A549 (cell line): Measurements from ENCODE around the gene CDC42BPB. TPM values are rescaled to one million over a fixed set of nuclear protein-coding genes. Genes with fewer than 3 reads are reported as not detected.

Experiments used
- ATAC-seq, 2 experiments: fragments of 200-7000 bp in 1 of 2; fragments of >200 bp in 1 of 2; cut with Nextera tagmentation in 1 of 2; cut with Tn5 transposase in 1 of 2; 3 replicates each; pipeline versions ENCODE4 v1.8.0 to v1.9.1; 2018 to 2020; ENCODE audit warnings: mild to moderate bottlenecking in 1 of 2, moderate library complexity in 1 of 2
- CTCF ChIA-PET: fragments of 300-600 bp; sonication (Branson Sonifier 250); formaldehyde crosslinking; extraction: SDS; loops from one replicate; lab custom pipeline; 2021; ENCODE audit warnings: antibody characterized with exemption, inconsistent platforms; lab: Yijun Ruan, JAX
- POLR2A ChIA-PET: fragments of 350-600 bp; formaldehyde crosslinking; extraction: SDS; loops from one replicate; lab custom pipeline; 2021; ENCODE audit warnings: antibody characterized with exemption, inconsistent platforms; lab: Yijun Ruan, JAX
- DNase-seq, 2 experiments: peaks; one replicate each; pipeline versions ENCODE4 v3.0.0 to v3.0.0-alpha.2; 2011 to 2016; ENCODE audit warnings: low read depth in 1 of 2, low spot score in 1 of 2
- FAIRE-seq: peaks from 2 replicates; lab custom pipeline; 2011; peaks lifted over from hg19 to GRCh38; lab: Jason Lieb, UNC
- H3K27ac ChIP-seq, 2 experiments: fragments of >200 bp; sonication (Bioruptor Twin); formaldehyde crosslinking; 3 replicates each; pipeline ENCODE4 v1.5.1; 2016 to 2017
- H3K4me1 ChIP-seq: fragments of >200 bp; sonication (Bioruptor Twin); formaldehyde crosslinking; 3 replicates; pipeline ENCODE4 v1.6.1; 2016
- H3K4me2 ChIP-seq: fragments of >200 bp; sonication (Bioruptor Twin); formaldehyde crosslinking; 3 replicates; pipeline ENCODE4 v1.6.1; 2016
- H3K4me3 ChIP-seq: fragments of >200 bp; sonication (Bioruptor Twin); formaldehyde crosslinking; 3 replicates; pipeline ENCODE4 v1.5.1; 2016
- H3K9me3 ChIP-seq: fragments of >200 bp; sonication (Bioruptor Twin); formaldehyde crosslinking; 3 replicates; pipeline ENCODE4 v1.6.1; 2016
- CBX8 ChIP-seq: fragments of 200-600 bp; sonication (generic); IDR thresholded peaks from 2 replicates; pipeline ENCODE4 v1.6.1; 2016
- CEBPB ChIP-seq, 2 experiments: fragments of >200 bp in 1 of 2; sonication (Bioruptor Twin) in 1 of 2; formaldehyde crosslinking in 1 of 2; IDR thresholded peaks; 2 replicates each; pipeline ENCODE4 v1.6.1; 2012 to 2016
- CHD4 ChIP-seq: fragments of 200-600 bp; sonication (generic); IDR thresholded peaks from 2 replicates; pipeline ENCODE4 v1.6.1; 2016; ENCODE audit warnings: antibody characterized with exemption, mild to moderate bottlenecking, borderline replicate concordance
- FOSB ChIP-seq: fragments of 250-450 bp; sonication (Bioruptor Pico); IDR thresholded peaks from 2 replicates; pipeline ENCODE4 v1.5.0; 2020; ENCODE audit warnings: mild to moderate bottlenecking, moderate library complexity
- FOXS1 ChIP-seq: fragments of 250-450 bp; sonication (Bioruptor Pico); IDR thresholded peaks from 2 replicates; pipeline ENCODE4 v1.5.0; 2020; ENCODE audit warnings: mild to moderate bottlenecking, moderate library complexity
- HDAC2 ChIP-seq: fragments of 200-600 bp; sonication (generic); IDR thresholded peaks from 2 replicates; pipeline ENCODE4 v1.6.1; 2016
- HOXB13 ChIP-seq: fragments of 250-450 bp; sonication (Bioruptor Pico); IDR thresholded peaks from 2 replicates; pipeline ENCODE4 v1.5.0; 2020; ENCODE audit warnings: low read depth, mild to moderate bottlenecking, moderate library complexity
- NPAS2 ChIP-seq: fragments of 250-450 bp; sonication (Bioruptor Pico); IDR thresholded peaks from 2 replicates; pipeline ENCODE4 v1.8.0; 2022; ENCODE audit warnings: mild to moderate bottlenecking, moderate library complexity, borderline replicate concordance
- PHF8 ChIP-seq: fragments of 200-600 bp; sonication (generic); IDR thresholded peaks from 2 replicates; pipeline ENCODE4 v1.6.1; 2016; ENCODE audit warnings: low read depth, mild to moderate bottlenecking, antibody characterized with exemption, moderate library complexity, borderline replicate concordance
- POLR2AphosphoS2 ChIP-seq: conservative IDR thresholded peaks from 2 replicates; pipeline ENCODE4 v1.6.1; 2012; ENCODE audit warnings: low read length, improper control_type of control experiment, inconsistent platforms
- RAD21 ChIP-seq, 2 experiments: fragments of >200 bp in 1 of 2; sonication (Bioruptor Twin) in 1 of 2; formaldehyde crosslinking in 1 of 2; IDR thresholded peaks in 1 of 2; conservative IDR thresholded peaks in 1 of 2; 2 replicates in 1 of 2; 3 replicates in 1 of 2; pipeline ENCODE4 v1.6.1; 2012 to 2018; ENCODE audit warnings: inconsistent platforms in 1 of 2
- REST ChIP-seq: fragments of 200-600 bp; sonication (generic); IDR thresholded peaks from 2 replicates; pipeline ENCODE4 v1.6.1; 2016; ENCODE audit warnings: antibody characterized with exemption, mild to moderate bottlenecking, moderate library complexity
- RFX5 ChIP-seq: fragments of 450-650 bp; IDR thresholded peaks from 2 replicates; pipeline ENCODE4 v1.7.1; 2014; ENCODE audit warnings: antibody characterized with exemption, mild to moderate bottlenecking, moderate library complexity
- RNF2 ChIP-seq: fragments of 200-600 bp; sonication (generic); IDR thresholded peaks from 2 replicates; pipeline ENCODE4 v1.6.1; 2016; ENCODE audit warnings: low read depth, mild to moderate bottlenecking, antibody characterized with exemption, moderate library complexity, borderline replicate concordance
- SMC3 ChIP-seq: fragments of >200 bp; sonication (Bioruptor Twin); formaldehyde crosslinking; IDR thresholded peaks from 3 replicates; pipeline ENCODE4 v1.6.1; 2018; ENCODE audit warnings: inconsistent platforms
- SREBF2 ChIP-seq: fragments of 450-650 bp; IDR thresholded peaks from 2 replicates; pipeline ENCODE4 v1.6.1; 2014; ENCODE audit warnings: mild to moderate bottlenecking, moderate library complexity
- ZFP36 ChIP-seq: fragments of 450-650 bp; IDR thresholded peaks from 2 replicates; pipeline ENCODE4 v1.6.1; 2014; ENCODE audit warnings: borderline replicate concordance; ENCODE audit not compliant: partially characterized antibody
- ZNF302 ChIP-seq: fragments of 250-450 bp; sonication (Bioruptor Pico); IDR thresholded peaks from 2 replicates; pipeline ENCODE4 v1.9.0; 2021; ENCODE audit warnings: inconsistent platforms, mild to moderate bottlenecking, moderate library complexity
- WGBS: methylation state at CpG from one replicate; pipeline ENCODE4 v1.1.6; 2017; ENCODE audit errors: missing lambda C conversion rate; 5-methylcytosine and 5-hydroxymethylcytosine counted together
- polyA plus RNA-seq, 4 experiments: library from polyadenylated mRNA; depleted of rRNA in 3 of 4; stranded (reverse); fragments of >200 nt; fragmentation: RNase III in 1 of 4; extraction: RNeasy Plus Mini Kit Qiagen cat#74134 plus additional on column Dnase treatment in 1 of 4; gene quantifications; 2 replicates in 3 of 4; 3 replicates in 1 of 4; pipeline ENCODE4 v1.2.3, GENCODE V29; 2011 to 2017
- TF ChIP-seq, protein P1 (sequence below): fragments of 250-450 bp; sonication (Bioruptor Pico); IDR thresholded peaks from 2 replicates; pipeline ENCODE4 v1.5.0; 2021; ENCODE audit warnings: mild to moderate bottlenecking, moderate library complexity, borderline replicate concordance
- TF ChIP-seq, protein P2 (sequence below): IDR thresholded peaks from 2 replicates; pipeline ENCODE4 v1.6.1; 2012
- TF ChIP-seq, protein P3 (sequence below): fragments of 250-450 bp; sonication (Bioruptor Pico); IDR thresholded peaks from 2 replicates; pipeline ENCODE4 v1.5.0; 2020; ENCODE audit warnings: low read depth, mild to moderate bottlenecking, moderate library complexity

The CDC42BPB gene
- polyA plus RNA-seq, 2 of the 4 experiments (the other 2 are of a cell fraction), result 56.4 to 57.1 TPM

GRCh38 chr14:102948698-102949061 is 108.7 kb downstream of the CDC42BPB start:
- peak in 1 of 2 experiments; percentile 9; a peak in 2 of 6 replicates for ATAC-seq
- Histone ChIP-seq H3K4me2 (no peak overlapping the region), H3K9me3 (no peaks in the 10 kb centered on the region), H3K4me1 (0 out of 3 replicates have a peak, but pooled peaks cover 8% of the 10 kb centered on the region), H3K27ac (peak overlapping the region in 1 of 2 experiments; percentile 36; a peak in 2 of 6 replicates), H3K4me3 (no peak overlapping the region)
- FAIRE-seq, result no peak
- CTCF ChIA-PET, result no interaction called here
- DNase-seq, result no peak
- TF ChIP-seq FOSB (CRISPR knock-in tag) (no peak), RAD21 (conservative IDR thresholded peaks at IDR 0.05 in 1 of 2, IDR thresholded peaks at IDR 0.05 in 1 of 2) (no peak), NPAS2 (no peak)
- WGBS, result 77% methylated on average over 8 of the region's 9 CpGs
- POLR2A ChIA-PET, result no interaction called here

DNA sequence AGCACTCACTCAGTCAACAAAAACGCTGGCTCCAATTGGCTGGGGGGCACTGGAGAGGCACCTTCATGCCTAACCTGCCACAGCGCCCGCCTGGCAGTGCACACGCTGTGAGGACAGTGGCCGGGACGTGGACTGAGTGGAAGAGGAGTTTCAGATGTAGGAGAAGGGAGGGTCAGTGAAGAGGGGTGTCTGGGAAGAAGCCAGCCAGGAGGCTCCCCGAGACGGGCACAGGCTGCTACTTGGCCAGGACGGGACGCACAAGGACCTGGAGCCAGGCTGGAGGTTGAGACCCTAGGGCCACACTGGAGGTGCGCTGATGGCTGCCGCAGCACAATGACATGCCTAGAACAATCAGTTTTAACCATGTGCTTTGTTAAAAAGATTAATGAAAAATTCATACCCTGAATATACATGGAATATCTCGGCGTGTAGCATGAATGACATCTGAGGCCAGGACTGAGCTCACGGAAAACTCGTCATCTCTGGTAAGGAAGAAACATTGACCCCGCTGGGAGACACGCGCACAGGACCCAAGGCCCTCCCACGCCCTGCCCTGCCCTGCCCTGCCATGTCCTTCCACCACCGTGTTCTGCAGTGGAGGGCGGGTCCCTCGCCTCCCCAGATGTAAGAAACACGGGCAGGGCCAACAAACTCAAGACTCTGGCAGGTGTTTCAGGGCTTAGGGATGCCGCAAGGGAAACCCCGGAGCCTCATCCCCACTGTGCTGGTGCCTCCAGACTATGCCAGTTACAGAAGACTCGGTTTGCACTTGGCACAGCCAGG is 109.8 kb downstream of the CDC42BPB start:
- POLR2A ChIA-PET, result no interaction called here
- FAIRE-seq (no peak), DNase-seq (no peak)

GRCh38 chr14:102945346-102946130 is 111.8 kb downstream of the CDC42BPB start:
- Histone ChIP-seq H3K9me3 (no peaks in the 10 kb centered on the region), H3K27ac (no peak overlapping the region), H3K4me2 (no peak overlapping the region), H3K4me1 (0 out of 3 replicates have a peak, but pooled peaks cover 8% of the 10 kb centered on the region), H3K4me3 (no peak overlapping the region)
- no peak for DNase-seq
- WGBS, result 91% methylated on average over 29 of the region's 29 CpGs
- ATAC-seq, result no peak
- ChIA-PET POLR2A (no interaction called here), CTCF (no interaction called here)
- no peak for FAIRE-seq
- TF ChIP-seq RAD21 (conservative IDR thresholded peaks at IDR 0.05 in 1 of 2, IDR thresholded peaks at IDR 0.05 in 1 of 2) (no peak), ZFP36 (no peak), FOXS1 (CRISPR knock-in tag) (no peak), RNF2 (no peak), PHF8 (no peak), SMC3 (no peak), FOSB (CRISPR knock-in tag) (no peak), POLR2AphosphoS2 (no peak), CBX8 (no peak), SREBF2 (no peak), REST (no peak), ZNF302 (CRISPR knock-in tag) (no peak)
- TF ChIP-seq, protein P1, sequence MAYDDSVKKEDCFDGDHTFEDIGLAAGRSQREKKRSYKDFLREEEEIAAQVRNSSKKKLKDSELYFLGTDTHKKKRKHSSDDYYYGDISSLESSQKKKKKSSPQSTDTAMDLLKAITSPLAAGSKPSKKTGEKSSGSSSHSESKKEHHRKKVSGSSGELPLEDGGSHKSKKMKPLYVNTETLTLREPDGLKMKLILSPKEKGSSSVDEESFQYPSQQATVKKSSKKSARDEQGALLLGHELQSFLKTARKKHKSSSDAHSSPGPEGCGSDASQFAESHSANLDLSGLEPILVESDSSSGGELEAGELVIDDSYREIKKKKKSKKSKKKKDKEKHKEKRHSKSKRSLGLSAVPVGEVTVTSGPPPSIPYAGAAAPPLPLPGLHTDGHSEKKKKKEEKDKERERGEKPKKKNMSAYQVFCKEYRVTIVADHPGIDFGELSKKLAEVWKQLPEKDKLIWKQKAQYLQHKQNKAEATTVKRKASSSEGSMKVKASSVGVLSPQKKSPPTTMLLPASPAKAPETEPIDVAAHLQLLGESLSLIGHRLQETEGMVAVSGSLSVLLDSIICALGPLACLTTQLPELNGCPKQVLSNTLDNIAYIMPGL (CRISPR knock-in tag), result no peak
- TF ChIP-seq, protein P2, sequence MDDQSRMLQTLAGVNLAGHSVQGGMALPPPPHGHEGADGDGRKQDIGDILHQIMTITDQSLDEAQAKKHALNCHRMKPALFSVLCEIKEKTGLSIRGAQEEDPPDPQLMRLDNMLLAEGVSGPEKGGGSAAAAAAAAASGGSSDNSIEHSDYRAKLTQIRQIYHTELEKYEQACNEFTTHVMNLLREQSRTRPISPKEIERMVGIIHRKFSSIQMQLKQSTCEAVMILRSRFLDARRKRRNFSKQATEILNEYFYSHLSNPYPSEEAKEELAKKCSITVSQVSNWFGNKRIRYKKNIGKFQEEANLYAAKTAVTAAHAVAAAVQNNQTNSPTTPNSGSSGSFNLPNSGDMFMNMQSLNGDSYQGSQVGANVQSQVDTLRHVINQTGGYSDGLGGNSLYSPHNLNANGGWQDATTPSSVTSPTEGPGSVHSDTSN, result no peak
- TF ChIP-seq, all 56 proteins: peak for 0

More for the DNA sequence above, 109.8 kb downstream of the CDC42BPB start:
- no peak for ATAC-seq
- CTCF ChIA-PET, result interaction anchor here (1.2 kb wide), 1 partner anchor 33 kb away, joined by 3 read pairs; no protein-coding TSS in a partner anchor
- no peak overlapping the region for H3K27ac ChIP-seq
- no peak overlapping the region for H3K4me2 ChIP-seq
- TF ChIP-seq, protein P3, sequence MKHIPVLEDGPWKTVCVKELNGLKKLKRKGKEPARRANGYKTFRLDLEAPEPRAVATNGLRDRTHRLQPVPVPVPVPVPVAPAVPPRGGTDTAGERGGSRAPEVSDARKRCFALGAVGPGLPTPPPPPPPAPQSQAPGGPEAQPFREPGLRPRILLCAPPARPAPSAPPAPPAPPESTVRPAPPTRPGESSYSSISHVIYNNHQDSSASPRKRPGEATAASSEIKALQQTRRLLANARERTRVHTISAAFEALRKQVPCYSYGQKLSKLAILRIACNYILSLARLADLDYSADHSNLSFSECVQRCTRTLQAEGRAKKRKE (CRISPR knock-in tag), result no peak
- no peak for TF ChIP-seq RFX5
- TF ChIP-seq HDAC2, result no peak
- TF ChIP-seq RNF2, result no peak
- no peak for TF ChIP-seq HOXB13 (CRISPR knock-in tag)
- no peak for TF ChIP-seq RAD21 (conservative IDR thresholded peaks at IDR 0.05 in 1 of 2, IDR thresholded peaks at IDR 0.05 in 1 of 2)
- no peak for TF ChIP-seq CHD4
- no peak for TF ChIP-seq ZFP36
- no peak for TF ChIP-seq CEBPB (IDR thresholded peaks at IDR 0.05)
- TF ChIP-seq, all 56 proteins: peak for 0
- 82% methylated on average over 24 of the region's 27 CpGs for WGBS
- no peaks in the 10 kb centered on the region for H3K9me3 ChIP-seq
- H3K4me1 ChIP-seq, result 0 out of 3 replicates have a peak, but pooled peaks cover 8% of the 10 kb centered on the region
- no peak overlapping the region for H3K4me3 ChIP-seq
